ENCODE measurements around the gene CCDC34. TPM values are rescaled to one million over a fixed set of nuclear protein-coding genes. Genes with fewer than 3 reads are reported as not detected.
A peak's percentile ranks its signal among the peaks of the same experiment; 100 is the strongest.

The CCDC34 gene
- total and polyA plus RNA-seq, 2 of the 4 experiments (the other 2 are of a cell fraction) = 2.5 to 4.5 TPM

GRCh38 chr11:27312110-27312509, 50.9 kb downstream of the CCDC34 start:
- TF ChIP-seq MAFK (IDR thresholded peaks at IDR 0.05; ENCODE audit: low read depth, low read length) (no peak), SMC3 (IDR thresholded peaks at IDR 0.05; ENCODE audit: low read depth, low read length) (no peak), CEBPB (IDR thresholded peaks at IDR 0.05; ENCODE audit: low read depth, low read length) (peak; percentile 71; the same call in 1 of the 2 replicates)
- BruUV-seq (replicated peaks) = no TSS peak
- in situ Hi-C loops (cut with MboI; ENCODE audit: low sequenced_read_pairs) = no loop called here
- no peaks in the 10 kb centered on the region for H3K9me1 ChIP-seq (ENCODE audit: insufficient read depth, low read length)
- intact Hi-C loops (cut with micrococcal nuclease) = no loop called here
- H2AFZ ChIP-seq (replicated peaks; ENCODE audit: low read length, poor library complexity) = no peak overlapping the region
- no peak overlapping the region for H2BK20ac ChIP-seq (ENCODE audit: low read depth, low read length)
- dilution Hi-C loops (cut with HindIII; ENCODE audit: low sequenced_read_pairs, unreplicated experiment) = no loop called here
- H4K91ac ChIP-seq (ENCODE audit: insufficient read depth, low read depth, low read length) = no peak overlapping the region
- CTCF ChIA-PET = interaction anchor here (0.6 kb wide), 1 partner anchor 126 kb away, joined by 4 read pairs; no protein-coding TSS in a partner anchor
- no peak overlapping the region for H2BK5ac ChIP-seq (ENCODE audit: low read depth, low read length, poor library complexity, severe bottlenecking)
- no peak overlapping the region for H3K4ac ChIP-seq (ENCODE audit: low read depth, low read length)
- no peak overlapping the region for H3K14ac ChIP-seq (replicated peaks; ENCODE audit: low read depth, low read length)
- H3K23ac ChIP-seq (ENCODE audit: low read depth, low read length) = no peak overlapping the region
- no peak for DNase-seq
- H4K20me1 ChIP-seq (ENCODE audit: insufficient read depth, low read length) = no peaks in the 10 kb centered on the region
- H3K79me1 ChIP-seq (ENCODE audit: low read depth in 1 of 2, low read length in 2 of 2) = no peaks in the 10 kb centered on the region
- H3K27me3 ChIP-seq (ENCODE audit: control insufficient read depth, insufficient read depth, low read length) = no peaks in the 10 kb centered on the region
- no peak overlapping the region for H3K4me2 ChIP-seq (ENCODE audit: low read depth, low read length)
- H3K36me3 ChIP-seq (ENCODE audit: control insufficient read depth, insufficient read depth, low read length) = no peaks in the 10 kb centered on the region
- H3K9ac ChIP-seq (ENCODE audit: low read depth, low read length) = no peak overlapping the region
- H3K4me1 ChIP-seq (ENCODE audit: control insufficient read depth, insufficient read depth, low read length) = no peaks in the 10 kb centered on the region
- no CpG with 5 or more reads among the region's 2 CpGs for WGBS, 2 experiments (ENCODE audit: extremely low coverage in 2 of 2, insufficient read length in 1 of 2)
- POLR2A ChIA-PET (ENCODE audit: unreplicated experiment) = no interaction called here
- no peak overlapping the region for H2AK5ac ChIP-seq (ENCODE audit: low read depth, low read length)
- no peak overlapping the region for H3K27ac ChIP-seq (ENCODE audit: insufficient read depth, low read length)
- no peak overlapping the region for H2AK9ac ChIP-seq (replicated peaks; ENCODE audit: low read depth, low read length, poor library complexity)
- no peak overlapping the region for H3K4me3 ChIP-seq (ENCODE audit: insufficient read depth, low read depth, low read length)
- no peak for ATAC-seq (ENCODE audit: low read depth)
- no peak overlapping the region for H4K5ac ChIP-seq (ENCODE audit: low read depth, low read length)
- no peak overlapping the region for H2BK15ac ChIP-seq (ENCODE audit: low read depth, low read length)
- no peaks in the 10 kb centered on the region for H3K9me3 ChIP-seq (ENCODE audit: control insufficient read depth, insufficient read depth, low read length)
- no peak overlapping the region for H3K56ac ChIP-seq (ENCODE audit: extremely low read depth, insufficient read depth, low read length)
- H4K8ac ChIP-seq (ENCODE audit: low read depth in 2 of 2, low read length in 2 of 2) = no peak overlapping the region
- H2BK120ac ChIP-seq (ENCODE audit: low read depth, low read length) = no peak overlapping the region
- no peak overlapping the region for H3K18ac ChIP-seq (ENCODE audit: low read depth, low read length)

Measured in IMR-90 (cell line).